ENCODE data around the gene DAO. TPM values are rescaled to one million over a fixed set of nuclear protein-coding genes. Genes with fewer than 3 reads are reported as not detected.

DAO gene
- total and polyA plus RNA-seq, 2 of the 4 experiments (the other 2 are of a cell fraction) = not detected

- Histone ChIP-seq H4K8ac (ENCODE audit: low read depth in 2 of 2, low read length in 2 of 2) (no peak overlapping the region), H3K36me3 (ENCODE audit: control insufficient read depth, insufficient read depth, low read length) (no peaks in the 10 kb centered on the region), H3K14ac (replicated peaks; ENCODE audit: low read depth, low read length) (no peak overlapping the region), H2BK20ac (ENCODE audit: low read depth, low read length) (no peak overlapping the region), H4K20me1 (ENCODE audit: insufficient read depth, low read length) (no peaks in the 10 kb centered on the region), H3K4ac (ENCODE audit: low read depth, low read length) (no peak overlapping the region), H2AK5ac (ENCODE audit: low read depth, low read length) (no peak overlapping the region), H3K27me3 (ENCODE audit: control insufficient read depth, insufficient read depth, low read length) (peaks cover 32% of the 10 kb centered on the region), H3K9me3 (ENCODE audit: control insufficient read depth, insufficient read depth, low read length) (no peaks in the 10 kb centered on the region), H2BK15ac (ENCODE audit: low read depth, low read length) (no peak overlapping the region), H3K9me1 (ENCODE audit: insufficient read depth, low read length) (no peaks in the 10 kb centered on the region), H3K56ac (ENCODE audit: extremely low read depth, insufficient read depth, low read length) (no peak overlapping the region), H3K23ac (ENCODE audit: low read depth, low read length) (no peak overlapping the region), H3K4me1 (ENCODE audit: control insufficient read depth, insufficient read depth, low read length) (no peaks in the 10 kb centered on the region), H3K27ac (ENCODE audit: insufficient read depth, low read length) (no peak overlapping the region), H2BK5ac (ENCODE audit: low read depth, low read length, poor library complexity, severe bottlenecking) (no peak overlapping the region), H3K79me1 (ENCODE audit: low read depth in 1 of 2, low read length in 2 of 2) (no peaks in the 10 kb centered on the region), H4K91ac (ENCODE audit: insufficient read depth, low read depth, low read length) (no peak overlapping the region), H4K5ac (ENCODE audit: low read depth, low read length) (no peak overlapping the region), H3K4me2 (ENCODE audit: low read depth, low read length) (no peak overlapping the region), H3K4me3 (ENCODE audit: insufficient read depth, low read depth, low read length) (no peak overlapping the region), H3K9ac (ENCODE audit: low read depth, low read length) (no peak overlapping the region), H2BK120ac (ENCODE audit: low read depth, low read length) (no peak overlapping the region), H3K18ac (ENCODE audit: low read depth, low read length) (no peak overlapping the region), H2AFZ (replicated peaks; ENCODE audit: low read length, poor library complexity) (no peak overlapping the region), H2AK9ac (replicated peaks; ENCODE audit: low read depth, low read length, poor library complexity) (no peak overlapping the region)
- intact Hi-C loops (cut with micrococcal nuclease) = no loop called here
- ATAC-seq (ENCODE audit: low read depth) (no peak), DNase-seq (no peak)
- BruUV-seq (replicated peaks) = no TSS peak
- in situ Hi-C loops (cut with MboI; ENCODE audit: low sequenced_read_pairs) = loop anchor here (10.0 kb wide), 1 partner anchor 294 kb away; no protein-coding TSS in a partner anchor
- ChIA-PET POLR2A (ENCODE audit: unreplicated experiment) (no interaction called here), CTCF (no interaction called here)
- TF ChIP-seq MAZ (IDR thresholded peaks at IDR 0.05; ENCODE audit: borderline replicate concordance, low read depth, low read length) = no peak
- TF ChIP-seq USF2 (IDR thresholded peaks at IDR 0.05; ENCODE audit: low read depth, low read length) = no peak
- 68% methylated on average over 5 of the region's 13 CpGs; no CpG with 5 or more reads in 1 of the 2 experiments for WGBS, 2 experiments (ENCODE audit: extremely low coverage in 2 of 2, insufficient read length in 1 of 2)
- dilution Hi-C loops (cut with HindIII; ENCODE audit: low sequenced_read_pairs, unreplicated experiment) = no loop called here
Measured at GRCh38 chr12:108938247-108938924, 58.5 kb downstream of the DAO start.

Measured in IMR-90 (cell line).